GM04503 (cell line): Measurements from ENCODE around the gene CRYBB1.
A peak's percentile ranks its signal among the peaks of the same experiment; 100 is the strongest.

Source experiments
- DNase-seq: peaks from one replicate; pipeline ENCODE4 v3.0.0-alpha.2; 2012; ENCODE audit warnings: low read depth

Gene CRYBB1

DNA sequence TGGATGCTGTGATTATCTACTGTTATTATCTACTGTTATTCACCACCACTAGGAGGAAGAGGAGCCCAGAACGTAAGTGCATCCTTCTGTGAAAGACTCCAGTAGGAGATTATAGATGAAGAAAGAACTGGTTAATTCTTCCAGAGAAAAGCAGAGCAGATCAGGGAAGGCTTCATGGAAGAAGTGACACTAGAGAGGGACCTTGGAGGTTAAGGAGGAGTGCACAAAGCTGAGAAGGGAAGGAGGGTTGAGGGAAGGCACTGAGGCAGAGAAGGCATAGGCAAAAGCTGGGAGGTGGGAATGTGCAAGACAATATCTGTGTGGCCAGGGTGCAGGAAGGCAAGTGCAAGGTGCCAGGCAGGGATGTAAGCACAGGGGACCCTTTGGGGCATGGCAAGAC is 13.5 kb downstream of the CRYBB1 start:
- no peak for DNase-seq

DNA sequence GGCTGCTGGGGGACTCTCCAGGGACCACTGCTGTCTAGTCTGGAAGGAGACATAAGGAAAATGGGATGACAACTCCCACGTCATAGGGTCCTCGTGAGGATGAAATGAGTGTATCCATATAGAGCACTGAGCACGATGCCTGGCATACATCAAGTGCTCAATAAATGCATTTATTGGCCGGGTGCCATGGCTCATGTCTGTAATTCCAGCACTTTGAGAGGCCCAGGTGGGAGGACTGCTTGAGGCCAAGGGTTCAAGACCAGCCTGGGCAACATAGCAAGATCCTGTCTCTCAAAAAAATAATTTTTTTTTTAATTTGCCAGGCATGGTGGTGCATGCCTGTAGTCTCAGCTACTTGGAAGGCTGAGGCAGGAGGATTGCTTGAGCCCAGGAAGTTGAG is 15.7 kb downstream of the CRYBB1 start:
- DNase-seq, result no peak

DNA sequence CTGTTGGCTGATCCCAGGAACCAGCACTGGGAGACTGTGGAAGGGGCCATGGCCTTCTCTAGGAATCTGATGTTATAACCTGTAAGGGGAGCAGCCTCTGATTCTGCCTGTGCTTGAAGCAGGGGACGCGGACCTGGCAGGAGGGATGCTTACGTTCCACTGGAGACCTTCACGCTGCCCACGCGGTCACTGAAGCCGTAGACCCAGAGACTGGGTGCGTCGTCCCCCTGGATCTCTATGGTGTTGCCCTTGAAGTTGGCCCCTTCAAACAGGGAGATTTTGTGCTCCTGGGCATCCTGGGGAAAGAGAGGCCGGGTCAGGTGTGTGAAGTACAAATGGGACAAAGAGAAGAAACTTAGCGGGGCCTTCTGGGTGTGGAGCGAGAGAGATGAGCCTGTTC is 16.1 kb downstream of the CRYBB1 start:
- no peak for DNase-seq

DNA sequence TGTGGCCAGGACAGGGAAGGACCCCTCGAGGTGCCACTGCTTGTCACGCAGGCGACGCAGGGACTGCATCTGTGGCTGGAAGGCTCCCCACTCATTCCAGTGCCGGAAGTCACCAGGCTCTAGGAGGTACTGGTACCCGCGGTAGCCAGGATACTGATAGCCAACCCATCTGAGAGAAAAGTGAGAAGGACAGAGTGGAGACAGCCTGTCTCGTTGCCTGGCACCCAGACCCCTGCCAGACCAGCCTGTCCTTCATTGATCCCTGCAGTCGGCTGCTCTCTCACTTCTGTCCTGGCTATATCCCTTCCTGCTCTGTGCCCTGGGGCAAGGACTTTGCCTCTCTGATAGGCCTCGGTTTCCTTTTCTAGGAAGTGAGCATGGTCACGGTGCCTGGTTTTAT is 18.3 kb downstream of the CRYBB1 start:
- no peak for DNase-seq

DNA sequence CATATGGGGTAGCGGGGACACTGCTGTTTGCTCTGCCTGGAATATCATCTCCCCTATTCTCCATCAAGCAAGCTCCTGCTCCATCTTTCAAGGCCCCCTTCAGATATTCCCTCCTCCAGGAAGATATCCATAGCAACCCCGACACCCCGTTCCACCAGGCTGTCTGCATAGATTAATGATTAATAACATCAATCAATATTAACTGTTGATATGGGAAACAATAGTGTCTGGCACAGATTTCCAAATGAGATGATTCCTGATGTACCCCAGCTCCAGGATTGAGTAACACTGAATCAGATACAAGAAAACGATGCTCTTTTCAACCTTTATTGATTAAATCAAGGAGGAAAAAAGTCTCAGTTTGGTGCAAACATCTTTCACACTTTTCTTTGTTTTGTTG is 20.3 kb downstream of the CRYBB1 start:
- no peak for DNase-seq

DNA sequence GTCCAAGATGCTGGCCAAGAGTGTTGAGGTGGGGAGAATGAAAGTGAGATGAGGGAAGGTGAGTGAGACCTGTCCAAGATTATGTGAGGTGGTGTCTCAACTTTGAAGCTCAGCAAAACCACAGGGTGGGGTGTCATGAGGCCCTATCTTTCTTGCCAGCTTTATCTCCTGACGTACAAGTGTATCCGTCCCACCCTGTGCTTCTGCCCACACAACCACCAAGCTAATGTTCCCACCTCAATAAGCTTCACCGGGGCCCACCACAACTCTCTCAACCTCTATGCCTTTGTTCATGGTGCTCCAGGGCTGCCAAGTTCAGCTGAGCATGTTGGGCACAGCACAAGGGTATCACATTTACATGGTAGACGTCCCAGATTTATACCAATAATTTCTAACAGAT is 20.8 kb downstream of the CRYBB1 start:
- no peak for DNase-seq

DNA sequence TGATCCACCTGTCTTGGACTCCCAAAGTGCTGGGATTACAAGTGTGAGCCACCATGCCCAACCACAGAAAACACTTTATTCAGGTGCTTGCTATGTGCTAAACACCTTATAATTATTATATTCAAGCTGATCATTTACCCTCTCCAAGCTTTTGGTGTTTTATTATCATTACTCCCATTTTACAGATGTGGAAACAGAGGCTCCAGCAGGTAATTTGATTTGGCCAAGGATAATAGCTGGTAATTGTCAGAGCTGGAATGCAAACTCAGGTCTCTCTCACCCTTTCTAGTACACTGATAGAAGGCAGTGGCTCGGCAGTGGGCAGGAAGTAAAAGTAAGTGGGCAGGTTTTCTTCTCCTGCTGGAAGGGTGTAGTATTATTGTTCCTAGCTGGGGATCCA is 24.1 kb downstream of the CRYBB1 start:
- DNase-seq, result no peak

DNA sequence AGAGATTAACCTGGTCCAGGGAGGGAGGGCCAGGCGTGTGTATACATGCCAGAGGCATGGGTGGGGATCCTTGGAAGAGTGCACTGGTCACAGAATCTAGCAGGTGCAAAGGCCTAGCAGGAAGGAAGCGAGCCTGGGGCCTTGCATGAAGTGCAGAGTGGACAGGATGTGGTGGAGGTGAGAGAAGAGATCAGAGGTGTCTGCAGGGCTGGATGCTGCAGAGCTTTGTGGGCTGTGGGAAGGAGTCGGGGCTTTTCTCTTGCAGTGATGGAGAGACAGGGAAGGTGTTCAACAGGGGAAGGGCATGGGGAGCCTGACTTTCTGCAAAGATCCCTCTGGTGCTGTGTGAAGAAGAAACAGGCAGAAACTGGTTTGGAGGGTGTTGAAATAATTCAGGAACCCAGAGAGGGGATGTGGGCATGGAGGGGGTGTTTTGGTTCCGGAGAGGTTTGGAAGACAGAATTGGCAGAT is 25.4 kb downstream of the CRYBB1 start:
- no peak for DNase-seq

DNA sequence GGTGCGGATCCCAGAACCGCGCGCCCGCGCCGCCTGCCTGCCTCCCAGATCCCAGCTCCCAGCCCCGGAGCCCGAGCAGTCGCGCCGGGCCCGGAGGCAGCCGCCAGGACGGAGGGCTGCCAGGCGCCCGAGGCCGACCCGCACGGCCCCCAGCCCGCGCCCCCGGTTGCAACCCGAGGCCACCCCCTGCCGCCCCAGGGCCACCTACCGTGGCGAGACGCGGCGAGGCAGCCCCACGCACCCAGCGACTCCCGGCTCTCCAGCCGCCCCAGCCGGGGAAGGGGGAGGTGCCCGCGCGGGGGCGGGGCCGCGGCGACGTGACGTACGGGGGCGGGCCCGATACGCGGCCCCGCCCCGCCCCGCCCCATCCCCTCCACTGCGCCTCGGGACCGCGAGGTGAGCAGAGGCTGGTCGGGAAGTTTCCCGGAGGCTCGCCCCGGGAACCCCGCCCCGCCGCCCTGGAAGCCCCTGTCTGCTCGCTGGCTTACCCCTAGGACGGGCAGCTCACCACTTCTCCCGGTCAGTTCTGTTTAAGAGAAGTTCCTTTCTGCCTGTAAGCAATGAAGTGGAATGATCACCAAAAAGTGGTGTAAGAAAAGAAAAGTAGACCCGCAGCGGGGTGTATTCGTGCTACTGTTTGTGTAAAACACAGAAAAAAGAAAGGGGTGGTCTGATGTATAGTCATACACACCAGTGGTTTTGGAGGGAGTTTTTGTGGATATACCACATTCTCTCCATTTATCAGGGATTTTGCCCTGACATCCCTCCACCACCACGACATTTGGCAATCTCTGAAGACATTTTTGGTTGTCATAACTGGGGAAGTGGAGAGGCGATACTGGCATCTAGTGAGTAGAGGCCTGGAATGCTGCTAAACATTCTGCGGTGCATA is 27.7 kb downstream of the CRYBB1 start, which contains the start of gene TPST2:
TPST2 (minus strand) TSS at position 288 of the 892 bp plus-strand sequence. CDS start 48,502 bp downstream, outside the sequence.
- DNase-seq, result no peak

DNA sequence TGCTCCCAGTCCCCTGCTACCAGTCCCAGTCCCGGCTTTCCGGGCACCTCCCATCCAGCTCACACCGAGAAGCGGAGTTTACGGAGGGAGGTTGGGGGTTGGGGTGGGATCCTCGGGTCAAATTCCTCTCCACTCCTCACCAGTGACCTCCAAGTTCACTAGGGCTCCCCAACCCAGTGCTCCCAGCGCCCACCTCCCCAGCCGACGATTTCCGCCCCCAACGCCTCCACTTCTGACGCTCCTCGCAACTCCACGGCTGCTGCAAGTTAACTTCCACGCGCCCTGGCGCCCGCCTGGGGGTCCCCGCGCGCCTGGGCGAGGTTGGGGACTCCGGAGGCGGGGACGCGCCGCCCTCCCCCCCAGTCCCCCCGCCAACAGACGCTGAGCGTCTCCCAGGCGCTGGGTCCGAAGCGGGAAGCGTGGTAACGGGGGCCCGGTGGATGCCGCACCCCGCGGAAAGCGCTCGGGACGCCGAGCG is 28.4 kb downstream of the CRYBB1 start:
- no peak for DNase-seq

DNA sequence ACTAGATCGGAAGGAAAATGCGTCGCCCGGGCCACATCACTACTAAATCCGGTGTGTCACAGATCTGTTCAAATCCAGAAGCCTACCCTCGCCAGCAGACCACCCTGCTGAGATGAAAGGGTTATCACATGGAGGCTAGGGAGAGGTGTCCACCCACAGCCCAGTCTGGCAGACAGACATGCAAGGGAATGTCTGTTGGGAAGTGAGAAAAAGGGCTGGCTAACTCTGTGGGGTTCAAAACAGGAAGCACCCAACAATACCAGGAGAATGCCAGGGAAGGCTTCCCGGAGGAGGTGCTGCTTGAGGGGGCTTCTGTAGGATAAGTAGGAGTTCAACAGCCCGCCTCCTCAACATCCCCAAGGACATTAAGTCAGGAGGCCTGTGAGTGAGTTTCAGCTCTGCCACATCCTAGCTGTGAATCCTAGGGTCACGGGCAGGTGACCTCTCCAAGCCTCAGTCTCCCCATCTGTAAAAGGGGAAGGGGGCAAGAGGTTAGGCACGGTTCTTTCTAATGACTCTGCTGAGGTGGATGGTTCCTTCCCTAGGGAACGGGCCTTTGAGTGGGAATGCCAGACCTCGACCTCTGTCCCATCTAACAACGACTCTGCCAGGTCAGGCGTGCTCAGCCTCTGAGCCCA is 29.0 kb downstream of the CRYBB1 start:
- no peak for DNase-seq

DNA sequence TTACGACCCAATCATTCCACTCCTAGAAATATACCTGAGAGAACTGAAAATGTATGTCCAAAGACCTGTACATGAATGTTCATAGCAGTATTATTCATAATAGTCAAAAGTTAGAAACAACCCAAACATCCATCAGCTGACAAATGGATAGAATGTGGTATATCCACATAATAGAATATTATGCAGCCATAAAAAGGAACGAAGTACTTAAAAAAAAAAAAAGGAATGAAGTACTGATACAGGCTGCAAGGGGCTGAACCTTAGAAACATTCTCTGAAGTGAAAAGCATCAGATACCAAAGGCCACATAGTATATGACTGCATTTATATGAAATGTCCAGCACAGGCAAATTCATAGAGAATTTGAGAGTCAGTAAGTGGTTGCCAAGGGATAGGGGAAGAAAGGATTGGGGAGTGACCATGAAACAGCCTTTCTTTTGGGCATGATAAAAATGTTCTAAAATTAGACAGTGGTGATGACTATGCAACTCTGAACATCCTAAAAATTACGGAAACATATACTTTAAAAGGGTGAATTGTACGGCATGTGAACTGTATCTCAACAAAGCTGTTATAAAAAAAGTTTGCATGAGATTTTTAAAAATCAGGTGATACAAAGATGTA is 29.7 kb downstream of the CRYBB1 start:
- no peak for DNase-seq

DNA sequence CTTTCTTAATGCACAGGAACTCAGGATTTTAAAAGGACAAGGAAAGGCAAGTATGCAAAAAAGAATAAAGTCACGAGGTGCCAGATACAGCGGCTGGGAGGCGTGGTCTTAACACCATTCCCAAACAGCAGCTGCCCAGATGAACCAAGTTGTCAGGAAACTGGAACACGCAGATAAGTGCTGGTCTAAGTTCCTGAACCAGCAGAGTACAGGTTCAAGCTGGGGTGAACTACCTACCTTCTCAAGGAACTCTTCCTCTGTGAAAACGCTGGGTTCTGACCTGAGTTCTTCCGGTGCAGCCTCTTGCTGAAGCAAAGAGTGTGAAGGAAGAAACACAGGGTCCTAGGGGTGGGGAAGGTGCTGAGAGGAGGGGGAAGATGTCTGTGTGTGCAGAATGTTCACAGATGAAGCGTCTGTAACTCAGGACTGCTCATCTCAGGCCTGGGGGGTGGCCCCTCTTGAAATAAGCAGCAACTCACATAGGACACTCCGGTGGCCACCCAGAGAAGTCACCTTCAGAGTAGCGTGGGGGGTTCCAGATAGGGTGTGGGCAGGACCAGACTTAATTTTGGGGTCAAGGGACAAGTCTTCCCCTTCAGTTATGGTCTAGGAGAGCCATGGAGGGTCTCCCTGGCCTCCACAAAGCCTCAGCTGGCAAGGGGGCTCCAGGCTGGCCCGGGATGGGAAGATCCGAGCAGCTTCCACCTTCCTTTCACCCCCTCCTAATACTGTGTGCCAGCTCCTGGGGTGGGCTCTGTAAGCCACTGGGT is 31.1 kb downstream of the CRYBB1 start:
- no peak for DNase-seq

DNA sequence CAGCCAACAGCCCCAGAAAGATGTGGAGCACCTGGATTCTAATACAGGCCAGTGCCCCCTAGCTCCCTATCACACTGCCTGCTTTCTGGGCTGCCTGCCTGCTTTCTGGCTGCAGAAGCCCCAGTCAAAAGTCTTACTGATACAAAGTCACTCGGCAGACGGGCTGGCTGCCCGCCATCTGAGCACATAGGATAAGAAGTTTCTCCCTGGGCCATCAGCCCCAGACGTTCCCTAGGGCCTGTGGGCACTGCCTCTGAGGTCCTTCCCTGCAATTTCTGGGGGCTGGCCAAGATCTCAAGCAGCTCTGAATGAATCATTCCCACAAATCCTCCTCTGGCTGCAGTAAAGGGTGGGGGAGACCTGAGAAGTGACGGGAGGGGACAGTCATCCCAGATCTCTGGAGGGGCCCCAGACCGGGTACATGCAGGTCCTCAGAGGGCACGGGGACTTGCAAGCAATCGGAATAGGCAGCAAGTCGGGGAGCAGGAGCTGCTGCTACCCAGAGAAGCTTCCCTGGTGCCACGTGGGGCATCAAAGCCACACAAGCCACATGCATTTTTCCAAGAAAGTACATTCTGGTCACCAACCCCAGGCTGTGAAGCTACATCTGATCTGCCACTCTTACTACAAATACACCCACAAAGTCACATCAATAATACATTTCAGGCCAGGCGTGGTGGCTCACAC is 32.6 kb downstream of the CRYBB1 start:
- peak; percentile 72 for DNase-seq

DNA sequence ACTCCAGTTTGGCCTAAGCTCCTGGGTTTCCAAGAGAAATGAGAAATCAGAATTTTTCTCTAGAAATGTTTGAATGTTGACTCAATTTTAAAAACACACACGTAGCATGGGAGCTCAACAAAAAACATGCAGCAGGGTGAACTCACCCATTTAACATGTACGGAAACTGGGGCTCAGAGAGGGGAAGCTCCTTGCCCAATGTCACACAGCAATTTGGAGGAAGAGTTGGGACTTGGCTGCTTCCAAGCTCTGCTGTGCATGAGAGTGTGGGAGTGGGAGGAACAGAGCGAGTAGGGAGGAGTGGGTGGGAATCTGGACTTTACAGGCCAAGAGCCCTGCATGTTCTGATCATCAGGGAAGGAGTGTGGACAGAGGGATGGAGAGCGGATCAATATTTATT is 33.8 kb downstream of the CRYBB1 start:
- no peak for DNase-seq

DNA sequence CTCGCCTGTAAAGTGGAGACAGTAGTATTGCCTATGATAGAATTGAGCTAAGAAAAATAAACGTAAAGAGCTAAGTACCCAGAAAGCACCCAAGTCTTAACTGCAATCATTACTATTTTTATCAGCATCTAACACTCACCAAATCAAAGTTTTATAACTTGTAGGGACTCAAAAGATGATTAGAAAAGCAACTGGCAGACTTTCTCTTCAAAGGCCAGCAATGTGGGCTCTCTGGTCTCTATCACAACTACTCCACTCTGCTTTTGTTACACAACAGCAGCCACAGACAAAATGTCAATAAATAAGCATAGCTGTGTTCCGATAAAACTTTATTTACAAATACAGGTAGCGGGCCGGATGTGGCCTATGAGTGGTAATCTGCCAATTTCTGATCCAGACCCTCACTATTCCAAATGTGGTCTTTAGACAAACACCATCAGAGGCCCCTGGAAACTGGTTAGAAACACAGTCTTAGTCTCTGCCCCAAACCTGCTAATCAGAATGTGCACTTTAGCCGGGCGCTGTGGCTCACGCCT is 36.1 kb downstream of the CRYBB1 start:
- no peak for DNase-seq

DNA sequence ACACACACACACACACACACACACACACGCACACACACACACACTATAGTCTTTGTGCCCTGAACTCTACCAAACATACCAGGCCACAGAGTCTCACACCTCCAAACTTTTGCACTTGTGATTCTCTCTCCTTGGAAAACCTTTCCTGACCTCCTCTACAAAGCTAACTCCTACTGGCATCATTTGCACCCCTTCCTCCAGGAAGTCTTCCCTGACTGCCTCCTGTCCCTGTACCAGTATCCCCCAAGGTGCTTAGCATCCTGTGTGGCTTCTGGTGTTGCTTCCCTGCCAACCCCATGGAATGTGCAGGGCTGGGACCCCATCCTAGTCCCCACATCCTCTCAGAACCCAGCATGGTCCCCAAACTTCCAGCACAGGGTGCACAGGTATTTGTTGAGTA is 36.8 kb downstream of the CRYBB1 start:
- DNase-seq, result no peak

DNA sequence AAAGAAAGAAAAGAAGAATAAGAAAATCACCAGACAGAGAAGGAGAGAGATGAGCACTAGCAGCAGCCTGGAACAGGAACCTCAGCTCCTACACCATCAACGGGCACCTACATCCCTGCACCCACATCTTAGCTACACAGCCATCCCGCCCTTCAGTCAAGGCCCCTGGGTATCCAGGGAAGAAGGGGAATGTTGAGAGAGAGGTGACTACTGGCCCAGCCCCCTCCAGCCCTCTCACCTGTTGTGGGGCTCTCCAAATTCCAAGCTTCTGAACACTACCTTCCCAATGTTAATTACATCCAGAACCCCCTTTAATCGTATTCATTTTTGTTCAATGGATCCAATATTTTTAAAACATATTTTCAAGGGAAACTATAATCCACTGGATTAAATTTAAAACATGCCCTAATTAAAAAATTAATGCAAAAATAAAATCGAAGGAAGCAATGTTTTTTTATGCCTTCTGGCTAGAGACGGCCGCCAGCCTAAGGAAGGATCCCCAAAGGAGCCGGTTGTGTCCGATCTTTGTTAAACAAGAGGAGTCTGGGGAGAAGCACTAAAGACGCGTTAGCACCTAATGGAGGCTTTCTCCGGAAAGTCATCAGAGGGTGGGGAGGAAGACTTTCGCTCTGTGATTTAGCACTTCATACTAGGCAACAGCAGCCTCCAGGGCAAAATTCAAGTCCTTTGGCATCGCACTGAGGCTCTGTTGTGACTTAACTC is 37.4 kb downstream of the CRYBB1 start:
- no peak for DNase-seq

DNA sequence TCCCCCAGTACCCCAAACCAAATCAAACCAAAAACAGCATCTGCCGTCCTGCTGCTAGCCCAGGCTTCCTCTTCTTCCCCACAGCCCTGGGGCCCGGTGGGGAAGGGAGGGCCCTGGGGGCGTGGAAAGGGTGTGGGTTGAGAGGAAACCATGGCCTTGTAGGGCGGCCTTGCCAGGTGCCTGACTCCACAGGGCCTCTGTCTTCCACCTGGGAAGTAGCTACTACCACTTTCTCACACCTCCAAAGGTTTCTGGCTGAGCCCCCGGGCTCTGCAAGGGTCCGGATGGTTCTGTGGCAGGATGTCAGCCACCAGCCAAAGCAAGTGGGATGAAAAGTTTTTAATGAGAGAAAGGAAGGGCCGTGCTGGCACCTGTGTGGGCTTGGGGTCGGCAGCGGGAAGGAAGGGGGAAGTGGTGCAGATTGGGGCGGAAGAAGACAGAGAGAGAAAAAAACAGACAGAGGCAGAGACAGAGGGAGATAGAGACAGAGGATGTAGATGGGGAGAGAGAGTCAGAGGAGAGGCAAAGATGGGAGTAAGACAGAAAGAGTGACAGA is 38.4 kb downstream of the CRYBB1 start:
- DNase-seq, result no peak

DNA sequence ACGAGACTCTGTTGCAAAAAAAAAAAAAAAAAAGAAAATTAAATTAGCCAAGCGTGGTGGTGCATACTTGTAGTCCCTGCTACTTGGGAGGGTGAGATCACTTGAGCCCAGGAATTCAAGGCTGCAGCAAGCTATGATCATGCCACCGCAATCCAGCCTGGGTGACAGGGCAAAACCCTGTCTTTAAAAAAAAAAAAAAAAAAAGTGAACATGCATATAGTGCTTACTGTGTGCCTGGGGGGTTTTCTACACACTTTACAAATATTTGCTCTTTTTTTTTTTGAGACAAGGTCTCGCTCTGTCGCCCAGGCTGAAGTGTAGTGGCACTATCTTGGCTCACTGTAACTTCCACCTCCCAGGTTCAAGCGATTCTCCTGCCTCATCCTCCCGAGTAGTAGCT is 40.7 kb downstream of the CRYBB1 start:
- DNase-seq, result no peak
